ENCODE data around the gene UVRAG. TPM values are rescaled to one million over a fixed set of nuclear protein-coding genes. Genes with fewer than 3 reads are reported as not detected.

The UVRAG gene
- total and polyA plus RNA-seq, 2 of the 13 experiments (the other 11 are each of a cell fraction or from before 2014, with no cell fraction given), result 9.7 to 17.3 TPM

DNA sequence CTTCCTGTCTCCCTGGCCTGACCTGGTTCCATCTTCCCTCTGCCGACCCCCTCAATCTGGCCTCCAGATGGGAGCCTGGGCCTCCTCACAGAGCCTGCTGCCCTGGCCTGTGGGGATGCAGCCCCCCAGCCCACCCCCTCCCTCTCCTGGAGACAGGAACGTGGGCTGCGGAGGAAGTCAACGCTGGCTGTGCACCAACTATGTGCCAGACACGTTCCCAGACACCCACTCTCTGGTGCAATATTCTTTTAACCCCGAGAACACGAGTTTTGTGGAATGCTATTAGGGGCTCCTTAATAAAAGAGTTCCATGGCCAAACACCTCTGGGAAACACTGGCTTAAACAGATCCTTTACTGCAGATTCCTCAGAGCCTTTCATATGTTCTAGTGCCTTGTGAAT, 375.4 kb downstream of the UVRAG start (continued):
- no peak for TF ChIP-seq CSRNP2 (CRISPR knock-in tag; conservative IDR thresholded peaks at IDR 0.05; ENCODE audit: low read depth)
- no peak for TF ChIP-seq ADNP (CRISPR knock-in tag; IDR thresholded peaks at IDR 0.05)
- TF ChIP-seq, protein P1, sequence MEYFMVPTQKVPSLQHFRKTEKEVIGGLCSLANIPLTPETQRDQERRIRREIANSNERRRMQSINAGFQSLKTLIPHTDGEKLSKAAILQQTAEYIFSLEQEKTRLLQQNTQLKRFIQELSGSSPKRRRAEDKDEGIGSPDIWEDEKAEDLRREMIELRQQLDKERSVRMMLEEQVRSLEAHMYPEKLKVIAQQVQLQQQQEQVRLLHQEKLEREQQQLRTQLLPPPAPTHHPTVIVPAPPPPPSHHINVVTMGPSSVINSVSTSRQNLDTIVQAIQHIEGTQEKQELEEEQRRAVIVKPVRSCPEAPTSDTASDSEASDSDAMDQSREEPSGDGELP (IDR thresholded peaks at IDR 0.05; ENCODE audit: borderline replicate concordance, low read depth), result no peak
- TF ChIP-seq ZSCAN9 (CRISPR knock-in tag; IDR thresholded peaks at IDR 0.05; ENCODE audit: borderline replicate concordance), result no peak
- TF ChIP-seq ZNF180 (CRISPR knock-in tag; IDR thresholded peaks at IDR 0.05; ENCODE audit: borderline replicate concordance, low read depth), result no peak
- TF ChIP-seq, protein P2, sequence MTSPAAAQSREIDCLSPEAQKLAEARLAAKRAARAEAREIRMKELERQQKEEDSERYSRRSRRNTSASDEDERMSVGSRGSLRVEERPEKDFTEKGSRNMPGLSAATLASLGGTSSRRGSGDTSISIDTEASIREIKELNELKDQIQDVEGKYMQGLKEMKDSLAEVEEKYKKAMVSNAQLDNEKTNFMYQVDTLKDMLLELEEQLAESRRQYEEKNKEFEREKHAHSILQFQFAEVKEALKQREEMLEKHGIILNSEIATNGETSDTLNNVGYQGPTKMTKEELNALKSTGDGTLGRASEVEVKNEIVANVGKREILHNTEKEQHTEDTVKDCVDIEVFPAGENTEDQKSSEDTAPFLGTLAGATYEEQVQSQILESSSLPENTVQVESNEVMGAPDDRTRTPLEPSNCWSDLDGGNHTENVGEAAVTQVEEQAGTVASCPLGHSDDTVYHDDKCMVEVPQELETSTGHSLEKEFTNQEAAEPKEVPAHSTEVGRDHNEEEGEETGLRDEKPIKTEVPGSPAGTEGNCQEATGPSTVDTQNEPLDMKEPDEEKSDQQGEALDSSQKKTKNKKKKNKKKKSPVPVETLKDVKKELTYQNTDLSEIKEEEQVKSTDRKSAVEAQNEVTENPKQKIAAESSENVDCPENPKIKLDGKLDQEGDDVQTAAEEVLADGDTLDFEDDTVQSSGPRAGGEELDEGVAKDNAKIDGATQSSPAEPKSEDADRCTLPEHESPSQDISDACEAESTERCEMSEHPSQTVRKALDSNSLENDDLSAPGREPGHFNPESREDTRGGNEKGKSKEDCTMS (CRISPR knock-in tag; conservative IDR thresholded peaks at IDR 0.05), result no peak
- TF ChIP-seq HNRNPL (IDR thresholded peaks at IDR 0.05; ENCODE audit: low read depth, low read length), result no peak
- TF ChIP-seq MEIS1 (CRISPR knock-in tag; IDR thresholded peaks at IDR 0.05; ENCODE audit: borderline replicate concordance), result no peak
- TF ChIP-seq AHDC1 (CRISPR knock-in tag; IDR thresholded peaks at IDR 0.05; ENCODE audit: borderline replicate concordance), result no peak
- TF ChIP-seq ATF5 (CRISPR knock-in tag; IDR thresholded peaks at IDR 0.05; ENCODE audit: low read depth), result no peak
- TF ChIP-seq PRDM15 (CRISPR knock-in tag; IDR thresholded peaks at IDR 0.05), result no peak
- no peak for TF ChIP-seq ZNF563 (CRISPR knock-in tag; IDR thresholded peaks at IDR 0.05)

All from HepG2 (cell line).